ENCODE results near the gene PIK3CD.

DNA sequence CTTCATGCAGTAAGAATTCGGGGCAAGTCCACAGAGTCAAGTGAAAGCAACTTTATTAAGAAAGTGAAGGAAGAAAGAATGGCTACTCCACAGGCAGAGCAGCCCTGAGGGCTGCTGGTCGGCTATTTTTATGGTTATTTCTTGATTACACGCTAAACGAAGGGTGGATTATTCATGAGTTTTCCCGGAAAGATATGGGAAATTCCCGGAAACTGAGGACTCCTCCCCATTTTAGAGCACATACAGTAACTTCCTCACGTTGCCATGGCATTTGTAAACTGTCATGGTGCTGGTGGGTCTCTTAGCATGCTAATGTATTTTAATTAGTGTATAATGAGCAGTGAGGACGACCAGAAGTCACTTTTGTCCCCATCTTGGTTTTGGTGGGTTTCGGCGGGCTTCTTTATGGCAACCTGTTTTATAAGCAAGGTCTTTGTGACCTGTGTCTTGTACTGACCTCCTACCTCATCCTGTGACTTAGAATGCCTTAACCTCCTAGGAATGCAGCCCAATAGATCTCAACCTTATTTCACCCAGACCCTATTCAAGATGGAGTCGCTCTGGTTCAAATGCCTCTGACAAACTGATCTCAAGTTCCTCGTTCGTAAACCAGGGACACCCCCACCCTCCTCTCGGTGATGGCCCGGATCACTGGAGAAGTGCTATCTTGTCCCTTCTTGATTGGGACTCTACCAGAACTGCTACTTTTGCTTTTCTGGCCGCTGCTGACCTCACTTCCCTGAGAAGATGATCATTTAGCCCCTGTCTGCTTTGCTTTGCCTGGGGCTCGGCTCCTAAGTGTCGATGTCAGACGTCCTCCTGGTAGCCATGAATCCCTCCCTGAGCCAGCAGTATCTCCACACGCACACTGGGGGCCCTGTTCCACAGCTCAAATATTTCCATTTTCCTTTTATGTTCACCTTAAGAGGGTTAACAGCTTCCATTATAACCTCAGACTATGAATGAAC is 123.5 kb downstream of the PIK3CD start:
- no peak for TF ChIP-seq POLR2AphosphoS5 (IDR thresholded peaks at IDR 0.05; ENCODE audit: low read length)
- TF ChIP-seq SUZ12 (IDR thresholded peaks at IDR 0.05; ENCODE audit: unreplicated experiment) = no peak
- no peak for TF ChIP-seq FOXK2 (IDR thresholded peaks at IDR 0.05)
- no peak for TF ChIP-seq POLR2A (IDR thresholded peaks at IDR 0.05; ENCODE audit: low read depth, low read length)
- TF ChIP-seq, protein P1, sequence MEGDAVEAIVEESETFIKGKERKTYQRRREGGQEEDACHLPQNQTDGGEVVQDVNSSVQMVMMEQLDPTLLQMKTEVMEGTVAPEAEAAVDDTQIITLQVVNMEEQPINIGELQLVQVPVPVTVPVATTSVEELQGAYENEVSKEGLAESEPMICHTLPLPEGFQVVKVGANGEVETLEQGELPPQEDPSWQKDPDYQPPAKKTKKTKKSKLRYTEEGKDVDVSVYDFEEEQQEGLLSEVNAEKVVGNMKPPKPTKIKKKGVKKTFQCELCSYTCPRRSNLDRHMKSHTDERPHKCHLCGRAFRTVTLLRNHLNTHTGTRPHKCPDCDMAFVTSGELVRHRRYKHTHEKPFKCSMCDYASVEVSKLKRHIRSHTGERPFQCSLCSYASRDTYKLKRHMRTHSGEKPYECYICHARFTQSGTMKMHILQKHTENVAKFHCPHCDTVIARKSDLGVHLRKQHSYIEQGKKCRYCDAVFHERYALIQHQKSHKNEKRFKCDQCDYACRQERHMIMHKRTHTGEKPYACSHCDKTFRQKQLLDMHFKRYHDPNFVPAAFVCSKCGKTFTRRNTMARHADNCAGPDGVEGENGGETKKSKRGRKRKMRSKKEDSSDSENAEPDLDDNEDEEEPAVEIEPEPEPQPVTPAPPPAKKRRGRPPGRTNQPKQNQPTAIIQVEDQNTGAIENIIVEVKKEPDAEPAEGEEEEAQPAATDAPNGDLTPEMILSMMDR (IDR thresholded peaks at IDR 0.05 in 2 of 3, conservative IDR thresholded peaks at IDR 0.05 in 1 of 3; ENCODE audit: control insufficient read depth in 2 of 3, extremely low read depth in 1 of 3, insufficient read depth in 1 of 3, low read depth in 3 of 3, low read length in 3 of 3) = no peak
- TF ChIP-seq PAX8 (IDR thresholded peaks at IDR 0.05) = no peak
- no peak for TF ChIP-seq RAD21 (IDR thresholded peaks at IDR 0.05; ENCODE audit: insufficient read depth, low read depth, low read length)
- TF ChIP-seq STAT3 (IDR thresholded peaks at IDR 0.05; ENCODE audit: low read depth, low read length) = no peak
